Naive thymus-derived CD8-positive, alpha-beta T cell (primary cell): ENCODE data around the gene FMNL2. TPM values are rescaled to one million over a fixed set of nuclear protein-coding genes. Genes with fewer than 3 reads are reported as not detected.

Experiments
- ATAC-seq, 2 donors: fragments of 150-1000 bp; cut with Tn5 transposase in 1 of 2; sonication (Bioruptor Pico), chemical (Tn5 transposase) in 1 of 2; 1 replicate in 1 of 2; 2 replicates in 1 of 2; pipeline ENCODE4 v1.10.0; 2021; ENCODE audit warnings: mild to moderate bottlenecking in 2 of 2, moderate library complexity in 2 of 2
- POLR2A ChIA-PET: fragments of 350-600 bp; sonication (Branson Sonifier 250); formaldehyde crosslinking; loops from one replicate; lab custom pipeline; 2021; ENCODE audit warnings: antibody characterized with exemption; lab: Charles Lee
- DNase-seq, 10 donors: peaks; one replicate each; pipeline versions ENCODE4 v3.0.0 to v3.0.0-alpha.2; 2020 to 2022
- H3K27ac Mint-ChIP-seq, 10 donors: one replicate each; pipeline ENCODE4 v1.8.0; 2020 to 2022; ENCODE audit warnings: mild to moderate bottlenecking in 10 of 10, mixed read lengths in 10 of 10, moderate library complexity in 4 of 10, inconsistent platforms in 1 of 10
- H3K27me3 Mint-ChIP-seq, 5 donors: one replicate each; pipeline ENCODE4 v1.8.0; 2021 to 2022; ENCODE audit warnings: mixed read lengths in 5 of 5
- H3K36me3 Mint-ChIP-seq, 3 donors: one replicate each; pipeline ENCODE4 v1.8.0; 2020 to 2022; ENCODE audit warnings: mixed read lengths in 3 of 3, mild to moderate bottlenecking in 2 of 3, inconsistent platforms in 1 of 3
- H3K4me1 Mint-ChIP-seq, 4 donors: one replicate each; pipeline ENCODE4 v1.8.0; 2021 to 2022; ENCODE audit warnings: mixed read lengths in 4 of 4
- H3K4me3 Mint-ChIP-seq, 10 donors: one replicate each; pipeline ENCODE4 v1.8.0; 2020 to 2022; ENCODE audit warnings: mild to moderate bottlenecking in 10 of 10, mixed read lengths in 10 of 10, moderate library complexity in 6 of 10, inconsistent platforms in 1 of 10
- H3K9me3 Mint-ChIP-seq, 9 donors: one replicate each; pipeline ENCODE4 v1.8.0; 2020 to 2022; ENCODE audit warnings: mixed read lengths in 9 of 9, mild to moderate bottlenecking in 3 of 9, inconsistent platforms in 1 of 9, moderate library complexity in 1 of 9
- polyA plus RNA-seq, 3 donors: library from polyadenylated mRNA; unstranded; fragments of 300-500 nt; fragmentation: Illumina TruSeq; gene quantifications; one replicate each; pipeline ENCODE4 v1.2.3, GENCODE V29; 2021
- total RNA-seq, 8 experiments: library from RNA in 2 of 8; stranded (reverse) in 2 of 8; gene quantifications; one replicate each; pipeline ENCODE4 v1.2.3 and lab custom pipeline; 2021 to 2026

FMNL2 gene
- total and polyA plus RNA-seq, 5 experiments from 2014 or later: 0.05 to 0.78 (median 0.14) TPM

DNA sequence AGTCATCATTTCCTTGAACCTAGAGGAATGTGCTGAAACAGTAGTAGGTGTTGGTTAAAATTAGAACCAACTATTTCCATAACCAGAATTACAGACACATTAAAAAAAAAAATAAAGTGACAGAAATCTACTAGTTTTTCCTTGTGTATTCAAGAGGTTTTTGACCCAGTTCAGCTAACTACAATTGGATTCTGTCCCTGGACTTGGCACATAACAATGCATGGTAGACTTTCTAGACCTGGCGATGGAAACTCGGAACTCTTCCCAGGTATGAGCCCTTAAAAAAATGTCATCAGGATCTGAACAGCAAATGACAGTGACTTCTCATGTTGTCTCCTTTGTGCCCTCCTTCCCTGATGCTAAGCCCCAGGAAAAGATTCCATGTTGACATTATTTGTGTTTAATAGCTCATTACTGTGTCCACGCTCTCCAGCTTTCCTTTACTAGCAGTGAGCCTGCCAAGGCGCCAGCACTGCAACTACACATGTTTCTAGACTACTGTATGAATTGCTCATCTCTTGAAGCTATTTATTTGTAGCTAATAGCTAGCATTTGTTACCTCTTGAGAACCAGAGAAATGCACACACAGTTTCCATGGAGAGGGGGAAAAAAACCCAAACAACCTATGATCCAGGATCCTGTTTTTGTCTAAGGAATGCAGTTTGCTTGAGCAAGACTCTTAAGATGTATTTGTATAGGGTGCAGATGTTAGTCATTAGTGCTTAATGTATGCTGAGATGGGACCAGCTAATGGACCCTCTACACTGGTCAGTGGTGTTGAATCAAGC, 148.5 kb downstream of the FMNL2 start:
- Mint-ChIP-seq H3K4me1 (peaks cover 0 to 3% (median 0%) of the 10 kb centered on the region in 4 donors), H3K36me3 (no peaks in the 10 kb centered on the region), H3K27me3 (peaks cover 0 to 6% (median 1%) of the 10 kb centered on the region in 5 donors), H3K9me3 (no peaks in the 10 kb centered on the region), H3K4me3 (no peak overlapping the region), H3K27ac (no peak overlapping the region)
- ATAC-seq (no peak), DNase-seq (no peak)
- POLR2A ChIA-PET: no interaction called here

DNA sequence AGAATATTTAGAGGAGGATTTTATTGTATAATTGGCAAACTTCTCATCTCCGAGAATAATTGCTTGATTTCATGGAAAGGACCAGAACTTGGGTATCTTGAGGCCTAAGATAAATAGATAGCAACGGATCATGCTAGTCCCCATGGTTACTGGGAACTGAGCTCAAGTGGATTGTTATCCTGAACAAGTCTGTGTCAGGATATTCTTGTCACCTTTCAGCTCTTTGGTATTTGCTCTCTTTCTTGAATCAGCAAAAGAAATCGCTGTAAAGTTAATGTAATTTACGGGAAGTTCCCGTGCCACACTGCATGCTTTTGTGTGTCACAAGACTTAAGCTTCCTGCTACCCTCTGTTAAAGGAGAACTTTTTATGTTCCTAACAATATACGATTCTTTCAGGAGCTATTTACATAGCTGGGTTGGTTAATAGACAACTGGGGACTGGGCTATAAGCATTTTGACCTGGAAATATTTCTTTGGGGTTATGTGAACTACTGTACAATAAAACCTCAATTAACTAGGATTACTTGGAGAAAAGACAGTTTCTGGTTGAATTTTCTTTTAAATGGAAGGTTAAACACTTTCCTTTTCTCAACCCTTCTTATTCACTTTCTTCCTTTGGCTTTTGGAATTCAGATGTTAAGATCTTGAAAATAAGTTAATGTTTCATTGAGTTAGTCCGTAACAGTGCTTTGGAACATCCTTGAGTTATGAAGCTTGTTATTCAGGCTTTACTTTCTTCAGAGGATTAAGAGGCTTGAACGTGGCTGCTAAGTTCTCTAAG, 151.2 kb downstream of the FMNL2 start:
- peaks cover under 1 to 10% (median 6%) of the 10 kb centered on the region in 5 donors for H3K27me3 Mint-ChIP-seq
- H3K4me1 Mint-ChIP-seq: peaks cover 0 to 3% (median 0%) of the 10 kb centered on the region in 4 donors
- no peak for DNase-seq
- POLR2A ChIA-PET: no interaction called here
- H3K27ac Mint-ChIP-seq: no peak overlapping the region
- no peak overlapping the region for H3K4me3 Mint-ChIP-seq
- H3K9me3 Mint-ChIP-seq: no peaks in the 10 kb centered on the region
- no peaks in the 10 kb centered on the region for H3K36me3 Mint-ChIP-seq
- ATAC-seq: no peak

DNA sequence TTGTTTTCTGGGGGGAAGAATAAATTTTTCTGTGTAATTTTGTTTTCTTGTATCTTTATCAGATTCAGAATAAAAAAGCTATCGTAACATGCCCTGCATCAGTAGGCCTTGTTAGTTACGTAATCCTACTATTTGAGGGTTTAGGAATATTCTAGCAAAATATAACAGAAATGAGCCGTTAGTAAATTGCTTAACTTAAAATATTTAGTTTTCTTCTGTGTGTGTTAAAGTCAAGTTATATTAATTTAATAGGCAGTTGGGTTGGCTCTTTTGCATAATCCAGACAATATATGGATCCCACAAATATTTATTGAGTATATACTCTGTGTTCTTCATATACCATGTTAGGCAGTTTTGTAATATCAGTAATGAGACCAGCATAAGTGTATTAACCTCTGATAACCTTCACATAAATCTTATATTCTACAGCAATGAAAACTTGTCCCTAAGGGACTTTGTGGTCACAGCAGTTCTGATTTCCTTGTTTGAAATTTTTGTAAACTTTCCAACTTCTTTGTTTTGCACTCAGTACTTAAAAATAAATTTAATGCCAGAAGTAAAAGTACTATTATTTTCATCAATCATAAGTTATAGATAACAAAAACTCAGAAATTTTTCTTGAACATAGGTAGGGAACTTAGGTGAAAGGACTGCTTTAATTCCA, 151.9 kb downstream of the FMNL2 start:
- Mint-ChIP-seq H3K4me3 (no peak overlapping the region), H3K36me3 (no peaks in the 10 kb centered on the region), H3K9me3 (no peaks in the 10 kb centered on the region), H3K27me3 (peaks cover 0 to 14% (median 6%) of the 10 kb centered on the region in 5 donors), H3K4me1 (peaks cover 0 to 3% (median 0%) of the 10 kb centered on the region in 4 donors), H3K27ac (no peak overlapping the region)
- ATAC-seq (no peak), DNase-seq (no peak)
- POLR2A ChIA-PET: no interaction called here

DNA sequence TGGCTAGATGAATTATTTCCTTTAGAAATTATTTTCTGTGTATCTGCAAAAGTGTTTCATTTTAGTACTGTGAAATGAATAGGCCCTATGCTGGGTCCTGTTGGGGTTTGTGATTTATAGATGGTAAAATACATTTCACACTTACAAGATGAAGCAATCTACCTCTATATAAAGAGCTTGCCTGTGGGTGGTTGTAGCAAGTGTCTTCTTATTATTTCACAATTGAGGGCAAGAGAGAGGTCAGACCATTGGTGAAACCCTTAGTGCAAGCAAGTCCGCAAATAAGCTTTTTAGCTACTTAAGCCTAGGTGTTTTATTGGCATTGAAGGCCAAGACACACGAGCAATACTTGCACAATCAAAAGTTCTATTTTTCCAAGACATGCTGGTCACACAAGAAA, 153.1 kb downstream of the FMNL2 start:
- peaks cover 0 to 5% (median 0%) of the 10 kb centered on the region in 4 donors for H3K4me1 Mint-ChIP-seq
- H3K9me3 Mint-ChIP-seq: no peaks in the 10 kb centered on the region
- peaks cover 0 to 14% (median 6%) of the 10 kb centered on the region in 5 donors for H3K27me3 Mint-ChIP-seq
- no peak for ATAC-seq
- POLR2A ChIA-PET: no interaction called here
- DNase-seq: no peak
- H3K36me3 Mint-ChIP-seq: no peaks in the 10 kb centered on the region
- H3K4me3 Mint-ChIP-seq: no peak overlapping the region
- H3K27ac Mint-ChIP-seq: no peak overlapping the region

DNA sequence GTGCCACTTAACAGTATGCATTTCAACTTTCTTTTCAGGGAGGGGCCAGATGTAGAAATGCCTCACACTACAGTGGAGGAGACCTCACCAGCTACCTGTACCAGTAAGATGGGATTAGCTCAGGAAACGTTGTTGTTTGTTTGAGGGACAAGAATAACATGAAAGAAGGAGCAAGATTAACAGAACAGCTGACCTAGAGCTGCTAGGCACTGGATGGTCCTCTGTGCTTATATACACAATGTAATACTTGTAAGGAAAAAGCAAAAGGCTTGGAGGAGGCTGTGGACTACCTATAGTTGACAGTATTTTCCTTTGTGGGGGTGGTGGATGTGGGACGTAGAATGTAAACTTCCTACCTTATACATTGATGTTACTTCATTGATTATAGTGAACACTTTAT, 154.4 kb downstream of the FMNL2 start:
- DNase-seq (no peak), ATAC-seq (no peak)
- H3K27me3 Mint-ChIP-seq: peaks cover 6 to 25% (median 9%) of the 10 kb centered on the region in 5 donors
- H3K4me3 Mint-ChIP-seq: no peak overlapping the region
- peaks cover 0 to 5% (median 0%) of the 10 kb centered on the region in 4 donors for H3K4me1 Mint-ChIP-seq
- H3K9me3 Mint-ChIP-seq: no peaks in the 10 kb centered on the region
- H3K27ac Mint-ChIP-seq: no peak overlapping the region
- H3K36me3 Mint-ChIP-seq: no peaks in the 10 kb centered on the region
- POLR2A ChIA-PET: no interaction called here

DNA sequence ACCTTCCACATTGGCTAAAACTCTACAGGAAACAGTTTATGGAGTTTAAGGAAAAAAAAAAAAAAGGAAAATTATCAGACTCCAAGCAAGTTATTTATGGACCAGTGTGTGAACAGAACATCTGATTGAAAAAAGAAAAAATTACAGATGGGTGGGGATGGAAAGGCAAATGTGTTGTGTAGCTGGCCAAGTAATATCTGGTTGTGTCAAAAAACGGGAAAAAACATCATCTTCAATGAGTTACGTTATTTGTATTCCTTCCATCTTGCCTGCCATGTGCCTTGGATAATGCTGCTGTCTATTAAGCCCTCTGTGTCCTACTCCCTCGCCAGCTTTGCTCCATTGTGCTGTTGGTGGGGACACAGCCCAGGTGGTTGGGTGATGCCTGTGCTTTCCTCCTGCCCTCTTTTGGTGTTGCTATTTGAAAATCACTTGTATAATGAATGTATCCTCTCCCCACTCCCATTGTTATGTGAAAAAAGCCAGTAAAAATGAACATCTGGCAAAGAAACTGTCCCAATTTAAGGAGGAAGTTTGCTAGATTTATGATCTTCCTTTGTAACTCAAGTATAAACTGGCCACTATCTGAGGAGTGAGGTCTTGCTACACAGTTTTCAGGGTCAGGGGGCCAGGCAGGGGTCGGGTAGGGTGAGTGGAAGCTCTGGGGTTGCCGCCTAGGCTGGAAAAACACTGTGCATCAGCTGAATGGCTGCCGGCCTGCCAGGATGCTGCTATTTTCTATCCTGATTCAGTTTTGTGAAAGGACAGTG, 155.9 kb downstream of the FMNL2 start:
- Mint-ChIP-seq H3K9me3 (no peaks in the 10 kb centered on the region), H3K27me3 (peaks cover 6 to 25% (median 9%) of the 10 kb centered on the region in 5 donors), H3K4me1 (peaks cover 0 to 3% (median 0%) of the 10 kb centered on the region in 4 donors), H3K36me3 (no peaks in the 10 kb centered on the region), H3K4me3 (no peak overlapping the region), H3K27ac (no peak overlapping the region)
- POLR2A ChIA-PET: no interaction called here
- ATAC-seq (no peak), DNase-seq (no peak)

DNA sequence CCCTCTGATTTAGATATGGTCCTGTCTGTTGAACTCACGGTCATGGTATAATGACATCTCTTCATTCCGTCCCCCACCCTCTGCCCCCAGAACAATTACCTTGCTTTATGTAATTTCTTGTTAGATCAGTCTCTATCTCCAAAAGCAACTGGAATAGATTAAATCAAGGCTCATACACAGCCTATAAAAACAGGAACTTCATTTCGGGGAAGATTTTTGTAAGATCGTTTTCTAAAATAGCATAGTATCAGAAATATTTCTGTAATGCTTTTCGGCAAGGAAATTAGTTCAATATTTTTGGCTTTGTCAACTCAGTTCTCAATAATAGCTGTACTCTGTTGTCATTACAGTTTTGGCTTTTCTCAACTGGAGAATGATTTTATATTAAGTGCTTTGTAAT, 157.2 kb downstream of the FMNL2 start:
- ATAC-seq: no peak
- POLR2A ChIA-PET: no interaction called here
- DNase-seq: no peak
- Mint-ChIP-seq H3K4me3 (no peak overlapping the region), H3K9me3 (no peaks in the 10 kb centered on the region), H3K27me3 (peaks cover 6 to 22% (median 13%) of the 10 kb centered on the region in 5 donors), H3K36me3 (no peaks in the 10 kb centered on the region), H3K4me1 (peaks cover 0 to 1% (median 0%) of the 10 kb centered on the region in 4 donors), H3K27ac (no peak overlapping the region)

DNA sequence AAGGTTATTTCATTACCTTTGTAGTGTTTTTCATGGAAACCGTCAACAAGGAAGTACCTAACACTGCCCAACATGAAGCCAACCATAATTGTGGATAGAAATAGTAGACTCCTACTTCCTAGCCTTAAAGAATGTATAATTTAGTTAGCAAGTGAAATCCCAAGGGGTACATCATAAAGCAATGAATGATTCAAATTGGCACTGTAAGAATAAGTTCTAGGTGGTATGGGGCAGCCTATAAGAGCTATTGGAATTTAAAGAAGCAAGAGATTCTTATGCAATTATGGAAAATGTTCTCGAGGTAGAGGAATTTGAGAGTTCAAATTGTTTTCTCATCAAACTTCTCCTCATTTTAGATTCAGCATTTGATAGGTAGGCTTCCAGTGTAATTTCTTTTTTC, 157.9 kb downstream of the FMNL2 start:
- Mint-ChIP-seq H3K27me3 (peaks cover 6 to 22% (median 13%) of the 10 kb centered on the region in 5 donors), H3K4me3 (no peak overlapping the region), H3K4me1 (peaks cover 0 to 1% (median 0%) of the 10 kb centered on the region in 4 donors), H3K36me3 (no peaks in the 10 kb centered on the region), H3K27ac (no peak overlapping the region), H3K9me3 (no peaks in the 10 kb centered on the region)
- ATAC-seq (no peak), DNase-seq (no peak)
- POLR2A ChIA-PET: no interaction called here

DNA sequence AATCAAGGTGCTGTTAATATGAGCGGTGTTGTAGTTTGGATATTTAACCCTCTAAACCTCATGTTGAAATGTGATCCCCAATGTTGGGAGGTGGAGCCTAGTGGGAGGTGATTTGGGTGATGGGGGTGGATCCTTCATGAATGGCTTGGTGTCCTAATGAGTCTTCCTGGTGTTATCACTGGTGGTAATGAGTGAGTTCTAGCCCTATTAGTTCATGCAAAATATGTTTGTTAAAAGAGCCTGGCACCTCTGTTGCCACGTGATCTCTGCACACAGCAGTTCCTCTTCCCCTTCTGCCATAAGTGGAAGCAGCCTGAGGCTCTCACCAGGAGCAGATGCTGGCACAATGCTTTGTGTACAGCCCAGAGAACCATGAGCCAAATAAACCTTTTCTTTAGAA, 158.4 kb downstream of the FMNL2 start:
- ATAC-seq: no peak
- H3K27me3 Mint-ChIP-seq: peaks cover 6 to 22% (median 13%) of the 10 kb centered on the region in 5 donors
- no peak overlapping the region for H3K4me3 Mint-ChIP-seq
- no peak for DNase-seq
- no peaks in the 10 kb centered on the region for H3K9me3 Mint-ChIP-seq
- POLR2A ChIA-PET: no interaction called here
- H3K4me1 Mint-ChIP-seq: peaks cover 0 to 1% (median 0%) of the 10 kb centered on the region in 4 donors
- H3K36me3 Mint-ChIP-seq: no peaks in the 10 kb centered on the region
- no peak overlapping the region for H3K27ac Mint-ChIP-seq

DNA sequence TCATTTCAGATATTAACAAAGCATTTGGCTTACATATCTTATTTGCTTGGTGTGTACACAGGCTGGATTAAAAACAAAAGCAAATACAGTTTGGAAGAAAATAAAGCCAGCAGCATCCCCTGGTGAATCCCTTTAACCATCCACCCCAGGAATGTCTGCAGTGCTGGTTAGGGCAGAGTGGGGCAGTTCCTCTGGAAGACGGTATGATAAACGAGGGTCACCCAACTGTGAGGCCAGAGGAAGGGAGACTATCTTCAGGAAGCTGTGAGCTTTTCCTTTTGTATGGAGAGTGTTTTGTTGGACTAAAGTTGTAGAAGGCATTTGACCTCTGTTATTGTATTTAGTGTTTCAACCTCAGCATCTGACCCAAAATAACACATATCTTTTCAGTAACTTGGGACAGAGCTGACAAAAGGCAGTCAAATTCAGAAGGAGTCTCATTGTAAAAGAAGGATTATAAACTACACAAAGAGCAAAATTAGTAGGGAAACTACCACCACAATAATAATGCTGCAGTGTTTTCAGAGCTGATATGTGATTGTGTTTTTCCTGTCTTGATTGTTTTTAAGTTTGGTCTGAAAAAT, 159.1 kb downstream of the FMNL2 start:
- H3K36me3 Mint-ChIP-seq: no peaks in the 10 kb centered on the region
- POLR2A ChIA-PET: no interaction called here
- H3K4me3 Mint-ChIP-seq: no peak overlapping the region
- DNase-seq (no peak), ATAC-seq (no peak)
- H3K4me1 Mint-ChIP-seq: peaks cover 0 to 1% (median 0%) of the 10 kb centered on the region in 4 donors
- no peak overlapping the region for H3K27ac Mint-ChIP-seq
- H3K9me3 Mint-ChIP-seq: no peaks in the 10 kb centered on the region
- peaks cover 6 to 22% (median 10%) of the 10 kb centered on the region in 5 donors for H3K27me3 Mint-ChIP-seq

DNA sequence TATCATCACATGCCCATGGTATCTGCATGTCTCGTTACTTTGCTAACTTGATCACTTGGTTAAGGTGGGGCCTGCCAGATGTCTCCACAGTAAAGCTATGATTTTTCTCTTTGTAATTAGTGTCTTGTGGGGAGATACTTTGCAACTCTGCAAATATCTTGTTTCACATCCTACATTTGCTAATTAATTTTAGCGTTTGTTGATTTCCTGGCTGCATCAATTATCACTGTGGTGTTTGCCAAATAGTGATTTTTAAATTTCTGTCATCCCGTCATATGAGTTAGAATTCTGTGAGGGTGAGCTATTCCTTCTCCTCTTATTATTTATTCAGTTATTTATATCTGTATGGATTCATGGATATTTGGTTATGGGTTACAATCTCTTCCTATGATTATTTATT, 161.4 kb downstream of the FMNL2 start:
- POLR2A ChIA-PET: no interaction called here
- ATAC-seq: no peak
- no peak overlapping the region for H3K27ac Mint-ChIP-seq
- H3K36me3 Mint-ChIP-seq: no peaks in the 10 kb centered on the region
- H3K27me3 Mint-ChIP-seq: peaks cover 6 to 14% (median 9%) of the 10 kb centered on the region in 5 donors
- no peaks in the 10 kb centered on the region for H3K9me3 Mint-ChIP-seq
- peaks cover 0 to 4% (median 0%) of the 10 kb centered on the region in 4 donors for H3K4me1 Mint-ChIP-seq
- no peak overlapping the region for H3K4me3 Mint-ChIP-seq
- no peak for DNase-seq

DNA sequence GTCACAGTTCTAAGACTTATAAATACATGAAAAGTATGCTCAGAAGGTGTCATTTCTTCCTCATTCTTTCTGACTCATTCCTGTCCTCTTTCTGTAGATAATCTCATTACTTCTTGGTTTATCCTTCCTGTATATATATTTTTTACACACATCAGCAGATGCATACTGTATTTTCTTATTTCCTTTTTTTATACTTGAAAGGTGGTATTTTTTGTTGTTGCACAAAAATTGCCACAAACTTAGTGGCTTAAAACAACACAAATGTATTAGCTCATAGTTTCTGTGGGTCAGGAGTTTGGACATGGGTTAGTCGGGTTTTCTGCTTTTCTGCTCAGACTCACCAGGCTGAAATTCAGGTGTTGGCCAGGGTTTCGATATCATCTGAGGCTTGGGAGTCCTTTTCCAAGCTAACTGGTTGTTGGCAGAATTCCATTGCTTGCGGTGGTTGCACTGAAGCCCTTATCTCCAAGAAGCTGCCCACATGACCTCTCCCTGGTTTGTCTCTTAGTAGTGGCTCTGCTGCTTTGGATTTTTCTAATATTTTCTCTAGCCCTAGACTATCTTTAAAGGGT, 162.6 kb downstream of the FMNL2 start:
- DNase-seq: no peak
- Mint-ChIP-seq H3K4me3 (no peak overlapping the region), H3K27ac (no peak overlapping the region), H3K36me3 (no peaks in the 10 kb centered on the region), H3K9me3 (peaks cover 0 to 4% (median 0%) of the 10 kb centered on the region in 9 donors), H3K27me3 (peaks cover 6 to 13% (median 9%) of the 10 kb centered on the region in 5 donors), H3K4me1 (peaks cover 0 to 2% (median 0%) of the 10 kb centered on the region in 4 donors)
- ATAC-seq: no peak
- POLR2A ChIA-PET: no interaction called here
